MCF 10A (cell line): ENCODE results near the gene C1QTNF8. TPM values are rescaled to one million over a fixed set of nuclear protein-coding genes. Genes with fewer than 3 reads are reported as not detected.

Experiments used
- BruUV-seq: library from RNA; stranded (reverse); fragments of 400-500 nt; replicated peaks from 2 replicates; lab custom pipeline; 2021; lab: Mats Ljungman, UMichigan
- CTCF ChIA-PET: fragments of 300-600 bp; sonication (Branson Sonifier 250); formaldehyde crosslinking; extraction: SDS; loops from one replicate; lab custom pipeline; 2021; ENCODE audit warnings: antibody characterized with exemption, inconsistent platforms; lab: Yijun Ruan, JAX
- POLR2A ChIA-PET: fragments of 300-600, 350-650 bp; sonication (Branson Sonifier 250); formaldehyde crosslinking; extraction: SDS; loops from one replicate; lab custom pipeline; 2020; ENCODE audit warnings: antibody characterized with exemption, inconsistent platforms; lab: Yijun Ruan, JAX
- DNase-seq: peaks from one replicate; pipeline ENCODE4 v3.0.0-alpha.2; 2018; ENCODE audit not compliant: unreplicated experiment
- H3K27ac Mint-ChIP-seq: one replicate; pipeline ENCODE4 v1.8.0; 2022; ENCODE audit warnings: mild to moderate bottlenecking, low read depth, mixed read lengths; ENCODE audit not compliant: unreplicated experiment
- H3K27me3 Mint-ChIP-seq: one replicate; pipeline ENCODE4 v1.8.0; 2022; ENCODE audit warnings: mixed read lengths; ENCODE audit not compliant: insufficient read depth, unreplicated experiment
- H3K36me3 Mint-ChIP-seq: one replicate; pipeline ENCODE4 v1.8.0; 2022; ENCODE audit warnings: mild to moderate bottlenecking, moderate library complexity, mixed read lengths; ENCODE audit not compliant: insufficient read depth, unreplicated experiment
- H3K4me1 Mint-ChIP-seq: one replicate; pipeline ENCODE4 v1.8.0; 2022; ENCODE audit warnings: mixed read lengths; ENCODE audit not compliant: insufficient read depth, unreplicated experiment
- H3K4me3 Mint-ChIP-seq: one replicate; pipeline ENCODE4 v1.8.0; 2022; ENCODE audit warnings: mild to moderate bottlenecking, moderate library complexity, mixed read lengths; ENCODE audit not compliant: unreplicated experiment
- H3K9me3 Mint-ChIP-seq: one replicate; pipeline ENCODE4 v1.8.0; 2022; ENCODE audit warnings: mixed read lengths; ENCODE audit not compliant: unreplicated experiment
- intact Hi-C: fragments of 100-400 bp; cut with micrococcal nuclease; formaldehyde crosslinking; loops from 2 replicates; pipeline ENCODE4 v1.14.1; 2022
- total RNA-seq: library from RNA; stranded (reverse); gene quantifications from 2 replicates; pipeline ENCODE4 v1.2.3, GENCODE V29; 2022
- TF ChIP-seq, protein P1 (sequence below): fragments of 200-600 bp; IDR thresholded peaks from one replicate; pipeline ENCODE4 v1.8.0; 2022; ENCODE audit warnings: antibody characterized with exemption, mild to moderate bottlenecking; ENCODE audit not compliant: unreplicated experiment

Gene C1QTNF8
- total RNA-seq, 1 experiment from 2014 or later: not detected

DNA sequence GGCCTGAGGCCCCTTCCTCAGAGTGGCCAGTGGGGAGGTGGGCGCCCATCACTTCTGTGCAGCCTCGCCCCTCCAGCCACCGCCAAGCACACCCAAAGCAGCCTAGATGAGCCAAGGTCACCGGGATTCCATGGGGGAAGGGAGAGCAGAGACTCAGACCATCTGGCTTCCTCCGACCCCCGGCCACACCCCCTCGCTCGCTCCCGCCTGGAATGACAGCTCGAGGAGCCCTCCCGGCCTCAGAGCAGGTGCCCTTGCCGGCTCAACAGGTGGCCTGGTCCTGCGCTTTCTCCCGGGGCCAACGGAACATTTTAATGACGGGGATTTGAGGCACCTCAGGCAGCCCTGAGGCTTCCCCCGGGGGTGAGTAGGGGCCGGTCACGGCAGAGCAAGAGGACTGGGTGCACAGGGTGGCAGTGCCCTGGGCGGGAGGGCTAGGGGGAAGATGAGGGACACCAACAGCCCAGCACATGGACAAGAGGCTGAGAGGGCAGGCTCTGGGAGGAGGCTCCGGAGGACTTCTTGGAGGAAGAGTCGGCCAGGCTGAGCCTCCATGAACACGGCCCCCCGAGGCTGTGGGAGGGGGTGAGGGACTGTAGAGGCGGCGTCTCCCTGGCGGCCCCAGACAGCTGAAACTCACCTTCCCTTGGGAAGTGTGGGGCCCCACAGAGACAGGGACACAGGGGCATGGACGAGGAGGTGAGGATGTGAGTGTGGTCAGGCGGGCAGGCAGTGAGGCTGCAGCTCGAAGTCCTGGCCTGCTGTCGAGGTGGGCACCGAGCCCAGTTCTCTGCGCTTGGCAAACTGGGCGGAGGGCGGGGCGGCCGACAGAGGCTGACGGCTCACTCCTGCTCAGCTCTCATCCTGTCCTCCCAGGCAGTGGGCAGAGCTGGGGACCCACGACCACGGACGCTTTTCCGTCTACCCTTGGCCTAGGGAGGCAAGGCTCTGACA, 12.5 kb upstream of the C1QTNF8 start:
- BruUV-seq: no TSS peak
- DNase-seq: peak; percentile 34

DNA sequence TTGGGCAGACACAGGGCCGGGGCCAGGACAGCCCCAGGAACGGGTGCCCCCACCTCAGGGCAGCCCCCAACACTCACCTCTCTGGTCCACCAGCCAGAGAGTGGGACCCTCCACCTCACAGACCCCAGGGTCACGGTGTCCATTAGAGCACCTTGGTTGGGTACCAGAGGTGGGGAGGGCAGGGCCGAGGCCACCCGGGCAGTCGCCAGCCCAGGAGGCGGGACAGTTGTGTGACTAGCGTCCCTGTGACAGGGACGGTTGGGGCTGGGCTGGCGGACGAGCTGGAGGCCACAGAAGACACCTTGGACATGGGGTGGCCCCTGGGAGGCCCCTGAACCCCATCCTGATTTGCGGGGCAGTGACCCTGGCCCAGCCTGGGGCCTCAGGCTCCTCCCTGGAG, 11.7 kb upstream of the C1QTNF8 start:
- no peak for DNase-seq
- intact Hi-C loops: loop anchor here (2.0 kb wide), 1 partner anchor 87 kb away; no protein-coding TSS in a partner anchor
- no peak overlapping the region for H3K27ac Mint-ChIP-seq
- ChIA-PET POLR2A (no interaction called here), CTCF (interaction anchor here (0.8 kb wide), 2 partner anchors 32 to 96 kb away, joined by 3 read pairs; no protein-coding TSS in a partner anchor)
- H3K27me3 Mint-ChIP-seq: peaks cover 74% of the 10 kb centered on the region
- H3K9me3 Mint-ChIP-seq: no peaks in the 10 kb centered on the region
- no peaks in the 10 kb centered on the region for H3K4me1 Mint-ChIP-seq
- no peaks in the 10 kb centered on the region for H3K36me3 Mint-ChIP-seq
- H3K4me3 Mint-ChIP-seq: no peak overlapping the region
- no TSS peak for BruUV-seq
- TF ChIP-seq, protein P1, sequence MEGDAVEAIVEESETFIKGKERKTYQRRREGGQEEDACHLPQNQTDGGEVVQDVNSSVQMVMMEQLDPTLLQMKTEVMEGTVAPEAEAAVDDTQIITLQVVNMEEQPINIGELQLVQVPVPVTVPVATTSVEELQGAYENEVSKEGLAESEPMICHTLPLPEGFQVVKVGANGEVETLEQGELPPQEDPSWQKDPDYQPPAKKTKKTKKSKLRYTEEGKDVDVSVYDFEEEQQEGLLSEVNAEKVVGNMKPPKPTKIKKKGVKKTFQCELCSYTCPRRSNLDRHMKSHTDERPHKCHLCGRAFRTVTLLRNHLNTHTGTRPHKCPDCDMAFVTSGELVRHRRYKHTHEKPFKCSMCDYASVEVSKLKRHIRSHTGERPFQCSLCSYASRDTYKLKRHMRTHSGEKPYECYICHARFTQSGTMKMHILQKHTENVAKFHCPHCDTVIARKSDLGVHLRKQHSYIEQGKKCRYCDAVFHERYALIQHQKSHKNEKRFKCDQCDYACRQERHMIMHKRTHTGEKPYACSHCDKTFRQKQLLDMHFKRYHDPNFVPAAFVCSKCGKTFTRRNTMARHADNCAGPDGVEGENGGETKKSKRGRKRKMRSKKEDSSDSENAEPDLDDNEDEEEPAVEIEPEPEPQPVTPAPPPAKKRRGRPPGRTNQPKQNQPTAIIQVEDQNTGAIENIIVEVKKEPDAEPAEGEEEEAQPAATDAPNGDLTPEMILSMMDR: no peak

More for the DNA sequence above, 12.5 kb upstream of the C1QTNF8 start:
- intact Hi-C loops: no loop called here
- Mint-ChIP-seq H3K9me3 (no peaks in the 10 kb centered on the region), H3K4me1 (no peaks in the 10 kb centered on the region), H3K27me3 (peaks cover 74% of the 10 kb centered on the region), H3K27ac (no peak overlapping the region), H3K4me3 (no peak overlapping the region), H3K36me3 (no peaks in the 10 kb centered on the region)
- ChIA-PET POLR2A (interaction anchor here (0.6 kb wide), 1 partner anchor 14 kb away, joined by 4 read pairs; no protein-coding TSS in a partner anchor), CTCF (interaction anchor here (1.0 kb wide), 1 partner anchor 85 kb away, joined by 3 read pairs; no protein-coding TSS in a partner anchor)
- TF ChIP-seq, protein P1: no peak

DNA sequence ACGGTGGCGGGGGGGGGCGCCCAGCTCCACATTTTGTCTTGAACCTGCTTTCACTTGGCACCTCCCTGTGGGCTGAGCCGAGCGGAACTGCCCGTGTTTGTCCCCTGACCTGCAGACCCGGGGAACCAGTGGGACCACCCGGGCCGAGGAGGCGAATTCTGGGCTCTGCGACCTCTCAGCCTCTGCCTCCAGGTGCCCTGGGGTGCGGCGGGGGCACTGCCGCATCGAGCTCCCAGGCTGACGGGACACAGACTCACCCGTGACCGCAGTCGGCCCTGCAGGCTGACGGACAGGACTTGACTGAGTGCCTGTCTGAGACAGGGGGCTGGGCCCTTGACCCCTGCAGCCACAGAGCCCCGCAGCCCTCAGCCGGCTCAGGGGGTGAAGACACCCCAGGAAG, 11.1 kb upstream of the C1QTNF8 start:
- Mint-ChIP-seq H3K4me3 (no peak overlapping the region), H3K36me3 (no peaks in the 10 kb centered on the region), H3K9me3 (no peaks in the 10 kb centered on the region), H3K27ac (no peak overlapping the region), H3K4me1 (no peaks in the 10 kb centered on the region), H3K27me3 (peaks cover 74% of the 10 kb centered on the region)
- POLR2A ChIA-PET: interaction anchor here (0.5 kb wide), 1 partner anchor 323 kb away, joined by 3 read pairs; no protein-coding TSS in a partner anchor
- BruUV-seq: no TSS peak
- DNase-seq: no peak
- CTCF ChIA-PET: interaction anchor here (0.7 to 0.8 kb wide), 5 partner anchors 33 to 311 kb away, joined by 3 read pairs; no protein-coding TSS in a partner anchor
- TF ChIP-seq, protein P1: no peak
- intact Hi-C loops: loop anchor here (2.0 kb wide), 1 partner anchor 88 kb away; no protein-coding TSS in a partner anchor

DNA sequence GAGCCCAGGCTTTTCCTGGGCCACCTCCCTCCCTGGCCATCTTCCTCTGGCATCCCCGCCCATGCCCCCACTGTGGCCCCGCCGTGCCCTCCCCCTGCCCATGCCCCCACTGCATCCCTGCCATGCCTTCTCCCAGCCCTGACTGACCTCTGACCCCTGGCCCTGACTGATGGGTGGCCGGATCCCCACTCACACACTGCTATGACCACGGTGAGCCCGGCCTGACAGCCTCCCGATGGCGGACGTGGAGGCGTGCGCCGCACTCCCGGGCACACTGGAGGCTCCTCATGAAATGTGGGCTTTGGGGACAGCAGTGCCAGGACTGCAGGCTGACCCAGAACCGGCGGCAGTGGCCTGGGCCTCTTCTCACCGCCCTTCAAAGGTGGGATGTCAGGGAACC, 10.6 kb upstream of the C1QTNF8 start:
- CTCF ChIA-PET: interaction anchor here (0.6 to 1.2 kb wide), 7 partner anchors 33 to 398 kb away, joined by 3 read pairs; no protein-coding TSS in a partner anchor
- TF ChIP-seq, protein P1: no peak
- H3K36me3 Mint-ChIP-seq: no peaks in the 10 kb centered on the region
- H3K4me1 Mint-ChIP-seq: no peaks in the 10 kb centered on the region
- H3K9me3 Mint-ChIP-seq: no peaks in the 10 kb centered on the region
- H3K27me3 Mint-ChIP-seq: peaks cover 74% of the 10 kb centered on the region
- no peak overlapping the region for H3K27ac Mint-ChIP-seq
- BruUV-seq: no TSS peak
- no peak overlapping the region for H3K4me3 Mint-ChIP-seq
- POLR2A ChIA-PET: interaction anchor here (0.5 kb wide), 1 partner anchor 322 kb away, joined by 3 read pairs; no protein-coding TSS in a partner anchor
- DNase-seq: no peak
- intact Hi-C loops: loop anchor here (2.0 kb wide), 1 partner anchor 88 kb away; no protein-coding TSS in a partner anchor
